Measurements from ENCODE around the gene PGM5.

The PGM5 gene

DNA sequence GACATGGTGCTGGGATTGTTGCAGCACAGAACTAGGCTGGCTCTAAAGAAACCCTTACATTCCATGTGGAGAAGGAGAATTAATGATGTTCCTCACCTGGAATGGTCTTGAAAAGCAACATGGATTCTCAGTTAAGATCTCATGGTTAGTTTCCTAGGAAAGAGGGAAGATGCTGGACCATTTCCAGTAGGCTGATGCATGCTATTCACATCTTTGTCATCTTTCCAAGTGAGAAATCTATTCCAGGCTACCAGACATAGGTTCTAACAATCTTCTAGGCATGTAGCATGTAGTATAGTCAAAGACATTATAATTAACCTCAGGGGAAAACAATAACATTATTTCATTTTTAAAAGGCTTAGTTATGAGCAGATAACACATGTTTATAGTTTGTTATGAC is 139.9 kb downstream of the PGM5 start:
- POLR2A ChIA-PET: no interaction called here
- Histone ChIP-seq H3K36me3 (ENCODE audit: control insufficient read depth in 2 of 2, insufficient read depth in 1 of 2, low read length in 2 of 2) (no peaks in the 10 kb centered on the region), H3K4me3 (ENCODE audit: low read depth, low read length) (no peak overlapping the region), H3K9me3 (ENCODE audit: control insufficient read depth, insufficient read depth, low read depth, low read length) (no peaks in the 10 kb centered on the region), H3K4me1 (ENCODE audit: control insufficient read depth, insufficient read depth, low read length) (no peaks in the 10 kb centered on the region), H3K27ac (ENCODE audit: extremely low read depth, low read depth, low read length) (no peak overlapping the region)
- TF ChIP-seq, protein P1, sequence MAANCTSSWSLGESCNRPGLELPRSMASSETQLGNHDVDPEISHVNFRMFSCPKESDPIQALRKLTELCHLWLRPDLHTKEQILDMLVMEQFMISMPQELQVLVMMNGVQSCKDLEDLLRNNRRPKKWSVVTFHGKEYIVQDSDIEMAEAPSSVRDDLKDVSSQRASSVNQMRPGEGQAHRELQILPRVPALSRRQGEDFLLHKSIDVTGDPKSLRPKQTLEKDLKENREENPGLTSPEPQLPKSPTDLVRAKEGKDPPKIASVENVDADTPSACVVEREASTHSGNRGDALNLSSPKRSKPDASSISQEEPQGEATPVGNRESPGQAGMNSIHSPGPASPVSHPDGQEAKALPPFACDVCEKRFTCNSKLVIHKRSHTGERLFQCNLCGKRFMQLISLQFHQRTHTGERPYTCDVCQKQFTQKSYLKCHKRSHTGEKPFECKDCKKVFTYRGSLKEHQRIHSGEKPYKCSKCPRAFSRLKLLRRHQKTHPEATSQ (tag by site-specific recombination; IDR thresholded peaks at IDR 0.05): no peak
- TF ChIP-seq ZNF311 (tag by site-specific recombination; IDR thresholded peaks at IDR 0.05; ENCODE audit: borderline replicate concordance): no peak
- no peak for TF ChIP-seq PRDM1 (tag by site-specific recombination; IDR thresholded peaks at IDR 0.05)
- TF ChIP-seq ZNF571 (tag by site-specific recombination; IDR thresholded peaks at IDR 0.05): no peak
- TF ChIP-seq ZBTB48 (tag by site-specific recombination; IDR thresholded peaks at IDR 0.05): no peak
- no peak for TF ChIP-seq ZNF2 (tag by site-specific recombination; IDR thresholded peaks at IDR 0.05)
- no peak for TF ChIP-seq ZNF335 (tag by site-specific recombination; conservative IDR thresholded peaks at IDR 0.05)
- TF ChIP-seq ZNF558 (tag by site-specific recombination; IDR thresholded peaks at IDR 0.05): no peak
- no peak for TF ChIP-seq HIC1 (tag by site-specific recombination; IDR thresholded peaks at IDR 0.05)
- CTCF ChIA-PET: interaction anchor here (1.0 kb wide), 1 partner anchor 10 kb away, joined by 3 read pairs; no protein-coding TSS in a partner anchor

DNA sequence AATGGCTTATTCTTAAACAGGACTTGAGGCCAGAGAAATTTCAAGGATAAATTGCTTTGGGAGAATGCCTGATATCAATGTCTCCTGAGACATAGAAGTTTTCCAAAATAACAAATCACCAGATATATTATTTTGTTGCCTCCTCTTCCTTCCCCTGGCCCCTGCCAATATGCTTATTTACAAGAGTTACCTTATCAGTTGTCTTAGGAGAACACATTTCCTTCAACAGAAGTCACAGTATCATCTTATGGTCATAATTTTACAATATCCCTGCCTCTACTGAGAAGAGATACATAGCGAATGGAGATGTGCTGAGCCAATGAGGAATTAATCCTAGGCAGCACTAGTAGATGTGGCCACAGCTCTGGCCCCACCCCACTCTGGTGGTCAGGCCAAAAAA is 141.2 kb downstream of the PGM5 start:
- Histone ChIP-seq H3K4me1 (ENCODE audit: control insufficient read depth, insufficient read depth, low read length) (no peaks in the 10 kb centered on the region), H3K4me3 (ENCODE audit: low read depth, low read length) (no peak overlapping the region), H3K27ac (ENCODE audit: extremely low read depth, low read depth, low read length) (no peak overlapping the region), H3K9me3 (ENCODE audit: control insufficient read depth, insufficient read depth, low read depth, low read length) (no peaks in the 10 kb centered on the region), H3K36me3 (ENCODE audit: control insufficient read depth in 2 of 2, insufficient read depth in 1 of 2, low read length in 2 of 2) (no peaks in the 10 kb centered on the region)
- TF ChIP-seq, protein P2, sequence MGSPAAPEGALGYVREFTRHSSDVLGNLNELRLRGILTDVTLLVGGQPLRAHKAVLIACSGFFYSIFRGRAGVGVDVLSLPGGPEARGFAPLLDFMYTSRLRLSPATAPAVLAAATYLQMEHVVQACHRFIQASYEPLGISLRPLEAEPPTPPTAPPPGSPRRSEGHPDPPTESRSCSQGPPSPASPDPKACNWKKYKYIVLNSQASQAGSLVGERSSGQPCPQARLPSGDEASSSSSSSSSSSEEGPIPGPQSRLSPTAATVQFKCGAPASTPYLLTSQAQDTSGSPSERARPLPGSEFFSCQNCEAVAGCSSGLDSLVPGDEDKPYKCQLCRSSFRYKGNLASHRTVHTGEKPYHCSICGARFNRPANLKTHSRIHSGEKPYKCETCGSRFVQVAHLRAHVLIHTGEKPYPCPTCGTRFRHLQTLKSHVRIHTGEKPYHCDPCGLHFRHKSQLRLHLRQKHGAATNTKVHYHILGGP (tag by site-specific recombination; IDR thresholded peaks at IDR 0.05): no peak
- TF ChIP-seq ZNF169 (tag by site-specific recombination; IDR thresholded peaks at IDR 0.05) (no peak), ZNF670 (tag by site-specific recombination; IDR thresholded peaks at IDR 0.05; ENCODE audit: low read depth) (no peak), ZFHX2 (tag by site-specific recombination; conservative IDR thresholded peaks at IDR 0.05) (no peak), KLF8 (tag by site-specific recombination; IDR thresholded peaks at IDR 0.05) (no peak), ZNF221 (tag by site-specific recombination; IDR thresholded peaks at IDR 0.05; ENCODE audit: borderline replicate concordance) (no peak), ZEB2 (tag by site-specific recombination; IDR thresholded peaks at IDR 0.05) (no peak), ZBTB48 (tag by site-specific recombination; IDR thresholded peaks at IDR 0.05) (no peak), ZNF132 (tag by site-specific recombination; IDR thresholded peaks at IDR 0.05; ENCODE audit: borderline replicate concordance) (no peak), ZBTB17 (tag by site-specific recombination; IDR thresholded peaks at IDR 0.05) (no peak), ZNF664 (tag by site-specific recombination; IDR thresholded peaks at IDR 0.05) (no peak), ZNF174 (tag by site-specific recombination; IDR thresholded peaks at IDR 0.05) (no peak)
- ChIA-PET CTCF (no interaction called here), POLR2A (no interaction called here)
